ENCODE data around the gene IRX5. TPM values are rescaled to one million over a fixed set of nuclear protein-coding genes. Genes with fewer than 3 reads are reported as not detected.

IRX5 gene
- polyA plus RNA-seq, 1 experiment, result 2.2 TPM

DNA sequence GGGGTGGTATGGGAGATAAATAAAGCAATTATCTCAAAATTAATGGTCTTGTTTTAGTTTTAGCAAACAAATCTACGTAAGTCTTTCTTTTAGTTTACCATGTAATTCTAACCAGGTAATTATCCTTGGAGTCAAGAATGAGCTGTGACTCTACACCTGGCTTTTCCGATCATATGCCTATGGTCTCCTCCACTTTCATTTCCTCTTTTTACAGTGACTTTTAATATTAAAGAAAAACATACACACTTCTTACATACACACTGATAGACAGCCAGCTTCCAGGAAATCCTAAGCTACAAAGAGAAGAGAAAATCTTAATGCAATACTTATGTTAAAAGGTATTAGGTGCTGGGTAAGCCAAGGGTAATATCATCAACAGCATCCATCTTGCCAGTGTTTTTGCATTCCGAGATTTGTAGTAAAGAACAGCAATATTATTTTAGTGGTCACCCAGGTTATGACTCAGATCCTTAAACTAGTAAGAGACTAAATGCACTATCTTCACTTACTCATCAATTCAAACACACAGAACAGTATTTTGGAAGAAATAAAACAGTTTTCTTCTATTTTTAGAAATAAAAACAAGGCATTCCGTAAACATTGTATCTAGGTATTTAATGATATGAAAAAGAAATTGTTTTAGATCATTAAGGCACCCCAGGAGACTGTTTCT is 4.4 kb upstream of the IRX5 start:
- ChIA-PET CTCF (interaction anchor here (1.2 to 1.6 kb wide), 2 partner anchors 687 to 1154 kb away, joined by 3 to 5 read pairs; no protein-coding TSS in a partner anchor), POLR2A (no interaction called here)
- no peak for TF ChIP-seq CTCF (IDR thresholded peaks at IDR 0.05; ENCODE audit: insufficient read depth, low read depth, low read length)
- Histone ChIP-seq H3K4me3 (ENCODE audit: low read depth, low read length) (no peak overlapping the region), H3K36me3 (ENCODE audit: control insufficient read depth, insufficient read depth, low read length) (no peaks in the 10 kb centered on the region), H3K27me3 (ENCODE audit: control insufficient read depth, insufficient read depth, low read length) (no peaks in the 10 kb centered on the region)
- DNase-seq (ENCODE audit: low read depth), result no peak

- ChIA-PET POLR2A (no interaction called here), CTCF (interaction anchor here (0.5 to 1.6 kb wide), 4 partner anchors 389 to 1485 kb away, joined by 4 to 5 read pairs (median 4); no protein-coding TSS in a partner anchor)
- H3K4me3 ChIP-seq (ENCODE audit: low read depth, low read length), result peak overlapping the region; percentile 75
- H3K27me3 ChIP-seq (ENCODE audit: control insufficient read depth, insufficient read depth, low read length), result no peaks in the 10 kb centered on the region
- no peak for DNase-seq (ENCODE audit: low read depth)
- H3K36me3 ChIP-seq (ENCODE audit: control insufficient read depth, insufficient read depth, low read length), result no peaks in the 10 kb centered on the region
- TF ChIP-seq CTCF (IDR thresholded peaks at IDR 0.05; ENCODE audit: insufficient read depth, low read depth, low read length), result no peak
Measured at GRCh38 chr16:54927125-54928015, 3.3 kb upstream of the IRX5 start.

GRCh38 chr16:54928016-54928356 is 2.7 kb upstream of the IRX5 start:
- DNase-seq (ENCODE audit: low read depth), result no peak
- Histone ChIP-seq H3K36me3 (ENCODE audit: control insufficient read depth, insufficient read depth, low read length) (no peaks in the 10 kb centered on the region), H3K4me3 (ENCODE audit: low read depth, low read length) (peak overlapping the region; percentile 75), H3K27me3 (ENCODE audit: control insufficient read depth, insufficient read depth, low read length) (no peaks in the 10 kb centered on the region)
- TF ChIP-seq CTCF (IDR thresholded peaks at IDR 0.05; ENCODE audit: insufficient read depth, low read depth, low read length), result no peak
- ChIA-PET CTCF (interaction anchor here (0.7 to 1.3 kb wide), 2 partner anchors 389 to 643 kb away, joined by 4 read pairs; no protein-coding TSS in a partner anchor), POLR2A (interaction anchor here (0.6 kb wide), 1 partner anchor 514 kb away, joined by 3 read pairs; no protein-coding TSS in a partner anchor)

GRCh38 chr16:54928411-54929089 is 2.1 kb upstream of the IRX5 start:
- POLR2A ChIA-PET, result interaction anchor here (0.6 to 0.7 kb wide), 4 partner anchors 37 to 514 kb away, joined by 3 read pairs; no protein-coding TSS in a partner anchor
- no peaks in the 10 kb centered on the region for H3K27me3 ChIP-seq (ENCODE audit: control insufficient read depth, insufficient read depth, low read length)
- no peak for DNase-seq (ENCODE audit: low read depth)

More at GRCh38 chr16:54928411-54929089, 2.1 kb upstream of the IRX5 start:
- H3K4me3 ChIP-seq (ENCODE audit: low read depth, low read length), result peak overlapping the region; percentile 75
- CTCF ChIA-PET, result interaction anchor here (0.7 kb wide), 1 partner anchor 222 kb away, joined by 3 read pairs; no protein-coding TSS in a partner anchor
- TF ChIP-seq CTCF (IDR thresholded peaks at IDR 0.05; ENCODE audit: insufficient read depth, low read depth, low read length), result no peak
- H3K36me3 ChIP-seq (ENCODE audit: control insufficient read depth, insufficient read depth, low read length), result peaks cover 2% of the 10 kb centered on the region; the same call in 1 of the 2 replicates
